Adipocyte (in vitro differentiated cells): ENCODE data around the gene ZDHHC20.

Source experiments
- DNase-seq: peaks from one replicate; pipeline ENCODE4 v3.0.0-alpha.2; 2015; ENCODE audit warnings: low read depth
- H3K27me3 ChIP-seq: replicated peaks from 2 replicates; pipeline ENCODE4 v1.7.0; 2013; ENCODE audit warnings: mild to moderate bottlenecking, low read length, moderate library complexity; ENCODE audit not compliant: control insufficient read depth, insufficient read depth
- H3K36me3 ChIP-seq: 2 replicates; pipeline ENCODE4 v1.7.0; 2013; ENCODE audit warnings: low read length, mild to moderate bottlenecking, moderate library complexity; ENCODE audit not compliant: control insufficient read depth, insufficient read depth, severe bottlenecking
- H3K4me1 ChIP-seq: 2 replicates; pipeline ENCODE4 v1.7.0; 2013; ENCODE audit warnings: mild to moderate bottlenecking, low read length, moderate library complexity; ENCODE audit not compliant: control insufficient read depth, insufficient read depth
- H3K4me3 ChIP-seq: 2 replicates; pipeline ENCODE4 v1.7.0; 2013; ENCODE audit warnings: mild to moderate bottlenecking, low read length, moderate library complexity
- H3K9ac ChIP-seq: 2 replicates; pipeline ENCODE4 v1.7.0; 2013; ENCODE audit warnings: mild to moderate bottlenecking, low read length, moderate library complexity
- H3K9me3 ChIP-seq: 2 replicates; pipeline ENCODE4 v1.7.0; 2013; ENCODE audit warnings: mild to moderate bottlenecking, low read length, moderate library complexity; ENCODE audit not compliant: control insufficient read depth

ZDHHC20 gene

GRCh38 chr13:21360463-21360862 lies 98.6 kb downstream of the ZDHHC20 start:
- no peak for DNase-seq
- peaks cover 13% of the 10 kb centered on the region for H3K9me3 ChIP-seq
- H3K9ac ChIP-seq: no peak overlapping the region
- H3K4me3 ChIP-seq: no peak overlapping the region
- H3K36me3 ChIP-seq: no peaks in the 10 kb centered on the region
- no peaks in the 10 kb centered on the region for H3K4me1 ChIP-seq
- H3K27me3 ChIP-seq: no peaks in the 10 kb centered on the region

- no peak for DNase-seq
- no peak overlapping the region for H3K4me3 ChIP-seq
- no peaks in the 10 kb centered on the region for H3K36me3 ChIP-seq
- no peak overlapping the region for H3K9ac ChIP-seq
- no peaks in the 10 kb centered on the region for H3K4me1 ChIP-seq
- peaks cover 13% of the 10 kb centered on the region for H3K9me3 ChIP-seq
- H3K27me3 ChIP-seq: no peaks in the 10 kb centered on the region
Measured at GRCh38 chr13:21359855-21360254, 99.2 kb downstream of the ZDHHC20 start.

- Histone ChIP-seq H3K36me3 (no peaks in the 10 kb centered on the region), H3K9ac (no peak overlapping the region), H3K9me3 (peaks cover 6% of the 10 kb centered on the region), H3K4me3 (no peak overlapping the region), H3K4me1 (no peaks in the 10 kb centered on the region), H3K27me3 (peaks cover 4% of the 10 kb centered on the region)
- DNase-seq: no peak
Measured at GRCh38 chr13:21355304-21355703, 103.8 kb downstream of the ZDHHC20 start.

GRCh38 chr13:21354721-21355120 lies 104.4 kb downstream of the ZDHHC20 start:
- Histone ChIP-seq H3K9ac (no peak overlapping the region), H3K27me3 (peaks cover 4% of the 10 kb centered on the region), H3K4me3 (no peak overlapping the region), H3K9me3 (peaks cover 6% of the 10 kb centered on the region), H3K36me3 (no peaks in the 10 kb centered on the region), H3K4me1 (no peaks in the 10 kb centered on the region)
- DNase-seq: no peak

- no peaks in the 10 kb centered on the region for H3K4me1 ChIP-seq
- no peaks in the 10 kb centered on the region for H3K9me3 ChIP-seq
- no peak overlapping the region for H3K4me3 ChIP-seq
- no peak overlapping the region for H3K9ac ChIP-seq
- H3K36me3 ChIP-seq: no peaks in the 10 kb centered on the region
- DNase-seq: no peak
- peaks cover 4% of the 10 kb centered on the region for H3K27me3 ChIP-seq
Measured at GRCh38 chr13:21348488-21349120, 110.5 kb downstream of the ZDHHC20 start.

- Histone ChIP-seq H3K36me3 (no peaks in the 10 kb centered on the region), H3K4me1 (no peaks in the 10 kb centered on the region), H3K4me3 (no peak overlapping the region), H3K9ac (no peak overlapping the region), H3K27me3 (peaks cover 4% of the 10 kb centered on the region), H3K9me3 (no peaks in the 10 kb centered on the region)
- DNase-seq: no peak
Measured at GRCh38 chr13:21347753-21348318, 111.3 kb downstream of the ZDHHC20 start.

GRCh38 chr13:21344662-21345176 lies 114.4 kb downstream of the ZDHHC20 start:
- no peak overlapping the region for H3K9ac ChIP-seq
- H3K27me3 ChIP-seq: no peaks in the 10 kb centered on the region
- no peak for DNase-seq
- no peaks in the 10 kb centered on the region for H3K4me1 ChIP-seq
- no peak overlapping the region for H3K4me3 ChIP-seq
- H3K9me3 ChIP-seq: no peaks in the 10 kb centered on the region
- no peaks in the 10 kb centered on the region for H3K36me3 ChIP-seq

GRCh38 chr13:21343659-21344058 lies 115.4 kb downstream of the ZDHHC20 start:
- Histone ChIP-seq H3K36me3 (no peaks in the 10 kb centered on the region), H3K9ac (no peak overlapping the region), H3K4me3 (no peak overlapping the region), H3K9me3 (no peaks in the 10 kb centered on the region), H3K4me1 (no peaks in the 10 kb centered on the region), H3K27me3 (peaks cover 7% of the 10 kb centered on the region)
- no peak for DNase-seq

GRCh38 chr13:21342699-21343442 lies 116.2 kb downstream of the ZDHHC20 start:
- Histone ChIP-seq H3K36me3 (no peaks in the 10 kb centered on the region), H3K4me3 (no peak overlapping the region), H3K27me3 (peaks cover 7% of the 10 kb centered on the region), H3K9ac (no peak overlapping the region), H3K9me3 (no peaks in the 10 kb centered on the region), H3K4me1 (no peaks in the 10 kb centered on the region)
- DNase-seq: no peak

GRCh38 chr13:21341637-21342422 lies 117.3 kb downstream of the ZDHHC20 start:
- no peaks in the 10 kb centered on the region for H3K9me3 ChIP-seq
- no peaks in the 10 kb centered on the region for H3K36me3 ChIP-seq
- H3K27me3 ChIP-seq: peaks cover 7% of the 10 kb centered on the region
- no peak for DNase-seq
- H3K4me1 ChIP-seq: no peaks in the 10 kb centered on the region
- no peak overlapping the region for H3K4me3 ChIP-seq
- no peak overlapping the region for H3K9ac ChIP-seq
